ENCODE results near the gene MAPK8IP3.

Gene MAPK8IP3

DNA sequence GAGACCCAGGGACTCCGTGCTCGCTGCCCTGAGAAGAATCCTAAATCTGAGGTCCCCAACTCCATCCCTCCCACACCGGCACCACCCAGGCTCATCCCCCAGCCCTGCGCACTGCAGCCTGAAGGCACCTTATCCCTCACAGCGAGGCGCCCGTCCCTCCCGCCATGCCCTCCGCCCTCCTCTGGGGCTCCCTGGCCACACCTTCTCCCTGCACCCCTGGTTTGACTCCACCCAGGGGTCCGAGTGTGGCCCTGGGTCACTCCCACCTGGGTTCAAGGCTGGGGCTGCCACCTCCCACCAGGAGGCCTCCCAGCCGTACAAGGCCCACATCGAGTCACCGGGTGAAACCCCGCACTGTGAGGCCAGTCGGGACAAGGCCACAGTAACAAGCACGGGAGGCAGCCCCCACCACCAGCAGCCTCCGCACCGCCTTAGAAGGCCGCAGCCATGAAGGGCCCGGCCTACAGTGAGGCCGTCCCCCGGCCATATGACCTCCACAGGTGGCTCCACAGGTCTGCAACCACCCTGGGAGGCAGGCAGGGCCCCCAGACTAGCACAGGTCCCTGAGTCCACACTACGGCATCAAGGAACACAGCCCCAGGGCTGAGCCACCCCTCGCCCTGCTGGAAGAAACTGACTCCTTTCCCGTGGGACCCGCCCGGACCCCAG lies 112.3 kb downstream of the MAPK8IP3 start:
- DNase-seq, result no peak

GRCh38 chr16:1818873-1819525 lies 113.0 kb downstream of the MAPK8IP3 start:
- DNase-seq, result no peak

- DNase-seq, result no peak
These were observed 113.6 kb downstream of the MAPK8IP3 start for GRCh38 chr16:1819611-1820010.
